ENCODE results near the gene LDB3. TPM values are rescaled to one million over a fixed set of nuclear protein-coding genes. Genes with fewer than 3 reads are reported as not detected.

Gene LDB3
- polyA plus RNA-seq, 2 of the 4 experiments (the other 2 are of a cell fraction) = 0.13 TPM

GRCh38 chr10:86763404-86763803 lies 95.1 kb downstream of the LDB3 start:
- peaks cover 26% of the 10 kb centered on the region for H3K4me1 ChIP-seq
- FAIRE-seq (no peak), ATAC-seq (no peak), DNase-seq (ENCODE audit: low read depth in 1 of 2, low spot score in 1 of 2) (no peak)
- H3K9me3 ChIP-seq = no peaks in the 10 kb centered on the region
- CTCF ChIA-PET = interaction anchor here (1.0 kb wide), 1 partner anchor 12 kb away, joined by 3 read pairs; no protein-coding TSS in a partner anchor
- no peak for TF ChIP-seq ZC3H11A (IDR thresholded peaks at IDR 0.05)
- TF ChIP-seq HOXA7 (CRISPR knock-in tag; IDR thresholded peaks at IDR 0.05) = no peak
- TF ChIP-seq MAFK (IDR thresholded peaks at IDR 0.05; ENCODE audit: partially characterized antibody) = no peak
- no peak for TF ChIP-seq HOXB13 (CRISPR knock-in tag; IDR thresholded peaks at IDR 0.05; ENCODE audit: low read depth)
- no peak for TF ChIP-seq SREBF2 (IDR thresholded peaks at IDR 0.05)
- TF ChIP-seq TFCP2L1 (CRISPR knock-in tag; IDR thresholded peaks at IDR 0.05) = no peak
- TF ChIP-seq FOSB (CRISPR knock-in tag; IDR thresholded peaks at IDR 0.05) = no peak
- TF ChIP-seq RARB (CRISPR knock-in tag; IDR thresholded peaks at IDR 0.05) = no peak
- no peak for TF ChIP-seq RAD21 (conservative IDR thresholded peaks at IDR 0.05 in 1 of 2, IDR thresholded peaks at IDR 0.05 in 1 of 2)
- TF ChIP-seq NFE2L2 (conservative IDR thresholded peaks at IDR 0.05; ENCODE audit: low read length) = no peak
- TF ChIP-seq CBX8 (IDR thresholded peaks at IDR 0.05) = no peak
- TF ChIP-seq, protein P1, sequence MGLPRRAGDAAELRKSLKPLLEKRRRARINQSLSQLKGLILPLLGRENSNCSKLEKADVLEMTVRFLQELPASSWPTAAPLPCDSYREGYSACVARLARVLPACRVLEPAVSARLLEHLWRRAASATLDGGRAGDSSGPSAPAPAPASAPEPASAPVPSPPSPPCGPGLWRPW (IDR thresholded peaks at IDR 0.05) = no peak
- no peak for TF ChIP-seq MYC (IDR thresholded peaks at IDR 0.05; ENCODE audit: borderline replicate concordance, low read length)
- no peak for TF ChIP-seq BCL3 (IDR thresholded peaks at IDR 0.05)
- no peak for TF ChIP-seq POLR2AphosphoS2 (conservative IDR thresholded peaks at IDR 0.05; ENCODE audit: low read length)
- WGBS (ENCODE audit: missing lambda C conversion rate) = 92% methylated on average over 5 of the region's 5 CpGs
- H3K27ac ChIP-seq = no peak overlapping the region
- no peak overlapping the region for H3K4me3 ChIP-seq
- no peak overlapping the region for H3K4me2 ChIP-seq
- POLR2A ChIA-PET = no interaction called here

DNA sequence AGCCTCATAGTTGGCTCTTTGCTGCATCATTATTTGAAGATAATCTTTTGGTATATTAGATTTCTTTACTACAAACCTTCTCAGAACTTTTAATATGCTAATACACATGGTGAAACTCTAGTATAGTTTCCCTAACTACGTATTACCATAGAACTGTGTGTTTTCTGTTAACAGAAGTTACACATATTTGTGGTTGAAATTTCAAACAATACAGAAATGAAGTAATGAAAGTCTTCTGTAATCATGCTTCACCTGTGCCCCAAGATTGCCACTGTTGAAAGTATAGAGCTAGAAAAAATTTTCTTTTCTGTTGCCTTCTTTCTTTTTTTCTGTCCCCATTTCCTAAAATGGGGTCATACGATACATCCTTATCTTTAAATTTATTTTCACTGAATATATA lies 97.2 kb downstream of the LDB3 start:
- POLR2A ChIA-PET = no interaction called here
- WGBS (ENCODE audit: missing lambda C conversion rate) = 89% methylated on average over 2 of the region's 2 CpGs
- Histone ChIP-seq H3K4me2 (no peak overlapping the region), H3K9me3 (no peaks in the 10 kb centered on the region), H3K27ac (no peak overlapping the region), H3K4me1 (peaks cover 14% of the 10 kb centered on the region), H3K4me3 (no peak overlapping the region)
- no peak for ATAC-seq
- DNase-seq (ENCODE audit: low read depth in 1 of 2, low spot score in 1 of 2) = no peak
- TF ChIP-seq HDAC2 (IDR thresholded peaks at IDR 0.05) (no peak), CBX2 (IDR thresholded peaks at IDR 0.05; ENCODE audit: borderline replicate concordance, low read depth) (no peak), EHF (CRISPR knock-in tag; IDR thresholded peaks at IDR 0.05) (no peak), EHMT2 (IDR thresholded peaks at IDR 0.05; ENCODE audit: low read depth) (no peak), RCOR1 (IDR thresholded peaks at IDR 0.05; ENCODE audit: low read depth, low read length) (no peak), USF2 (IDR thresholded peaks at IDR 0.05) (no peak)
- no peak for FAIRE-seq
- CTCF ChIA-PET = no interaction called here

DNA sequence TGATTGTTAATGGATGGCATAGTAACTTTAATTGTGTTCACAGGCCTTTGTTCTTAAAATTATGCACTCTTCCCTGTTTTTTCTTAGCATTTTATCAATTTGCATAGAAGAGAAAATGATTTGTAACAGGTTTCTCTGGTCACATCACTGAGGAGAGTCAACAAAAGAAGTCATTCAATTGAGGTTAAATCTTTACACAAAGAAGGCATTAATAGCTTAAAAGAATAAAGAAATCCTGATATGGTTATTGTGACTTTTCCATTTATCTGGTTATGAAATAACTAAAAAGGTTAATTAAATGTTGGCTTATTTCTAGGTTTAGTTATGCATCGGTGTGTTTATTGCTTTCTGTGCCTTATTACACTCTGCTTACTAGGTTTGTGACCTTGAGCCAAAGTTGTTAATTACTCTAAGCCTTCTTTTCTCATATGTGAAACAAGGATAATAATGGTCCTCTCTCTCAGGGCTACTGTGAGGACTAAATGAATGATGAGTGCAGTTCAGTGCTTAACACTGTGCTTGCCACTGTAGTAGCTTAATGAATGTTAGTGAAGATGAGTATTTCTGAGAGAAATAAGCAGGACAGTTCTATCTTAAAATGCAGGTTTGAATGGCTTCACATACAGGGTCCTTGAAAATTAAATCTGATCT lies 100.2 kb downstream of the LDB3 start:
- no peaks in the 10 kb centered on the region for H3K9me3 ChIP-seq
- FAIRE-seq (no peak), ATAC-seq (no peak), DNase-seq (ENCODE audit: low read depth in 1 of 2, low spot score in 1 of 2) (no peak)
- CTCF ChIA-PET = no interaction called here
- POLR2A ChIA-PET = no interaction called here
- WGBS (ENCODE audit: missing lambda C conversion rate) = 96% methylated on average over 1 of the region's 1 CpG
- H3K4me2 ChIP-seq = no peak overlapping the region
- no peak overlapping the region for H3K4me3 ChIP-seq
- H3K27ac ChIP-seq = no peak overlapping the region
- H3K4me1 ChIP-seq = peaks cover 5% of the 10 kb centered on the region; the same call in 1 of the 3 replicates
- TF ChIP-seq RNF2 (IDR thresholded peaks at IDR 0.05; ENCODE audit: borderline replicate concordance, low read depth) = no peak
- TF ChIP-seq CBX8 (IDR thresholded peaks at IDR 0.05) = no peak
- TF ChIP-seq FOXS1 (CRISPR knock-in tag; IDR thresholded peaks at IDR 0.05) = no peak
- no peak for TF ChIP-seq MYC (IDR thresholded peaks at IDR 0.05; ENCODE audit: borderline replicate concordance, low read length)
- no peak for TF ChIP-seq PHF8 (IDR thresholded peaks at IDR 0.05; ENCODE audit: borderline replicate concordance, low read depth)
- no peak for TF ChIP-seq HDAC2 (IDR thresholded peaks at IDR 0.05)
- no peak for TF ChIP-seq TFCP2L1 (CRISPR knock-in tag; IDR thresholded peaks at IDR 0.05)
- TF ChIP-seq HOXA7 (CRISPR knock-in tag; IDR thresholded peaks at IDR 0.05) = no peak
- no peak for TF ChIP-seq ZFP36 (IDR thresholded peaks at IDR 0.05; ENCODE audit: borderline replicate concordance, partially characterized antibody)
- TF ChIP-seq, protein P2, sequence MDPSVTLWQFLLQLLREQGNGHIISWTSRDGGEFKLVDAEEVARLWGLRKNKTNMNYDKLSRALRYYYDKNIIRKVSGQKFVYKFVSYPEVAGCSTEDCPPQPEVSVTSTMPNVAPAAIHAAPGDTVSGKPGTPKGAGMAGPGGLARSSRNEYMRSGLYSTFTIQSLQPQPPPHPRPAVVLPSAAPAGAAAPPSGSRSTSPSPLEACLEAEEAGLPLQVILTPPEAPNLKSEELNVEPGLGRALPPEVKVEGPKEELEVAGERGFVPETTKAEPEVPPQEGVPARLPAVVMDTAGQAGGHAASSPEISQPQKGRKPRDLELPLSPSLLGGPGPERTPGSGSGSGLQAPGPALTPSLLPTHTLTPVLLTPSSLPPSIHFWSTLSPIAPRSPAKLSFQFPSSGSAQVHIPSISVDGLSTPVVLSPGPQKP (IDR thresholded peaks at IDR 0.05; ENCODE audit: low read depth, low read length) = no peak
- no peak for TF ChIP-seq NPAS2 (CRISPR knock-in tag; IDR thresholded peaks at IDR 0.05; ENCODE audit: borderline replicate concordance)
- no peak for TF ChIP-seq KDM1A (IDR thresholded peaks at IDR 0.05; ENCODE audit: low read depth)
- TF ChIP-seq CTCF (IDR thresholded peaks at IDR 0.05) = no peak
- no peak for TF ChIP-seq POLR2A (IDR thresholded peaks at IDR 0.05; ENCODE audit: low read length)
- no peak for TF ChIP-seq NFE2L2 (conservative IDR thresholded peaks at IDR 0.05; ENCODE audit: low read length)

Data from A549 (cell line).